HL-60 (cell line): ENCODE data around the gene PRSS33.

Experiments used
- CTCF ChIP-seq: IDR thresholded peaks from one replicate; pipeline ENCODE4 v1.5.1; 2011; ENCODE audit warnings: low read length, control low read depth, inconsistent platforms; ENCODE audit not compliant: insufficient read depth
- POLR2AphosphoS5 ChIP-seq: IDR thresholded peaks from 2 replicates; pipeline ENCODE4 v1.6.1; 2012; ENCODE audit warnings: low read depth
- REST ChIP-seq: IDR thresholded peaks from 2 replicates; pipeline ENCODE4 v1.6.1; 2012; ENCODE audit warnings: low read depth; ENCODE audit not compliant: insufficient replicate concordance
- SPI1 ChIP-seq: IDR thresholded peaks from 2 replicates; pipeline ENCODE4 v1.6.1; 2012; ENCODE audit warnings: low read depth, mild to moderate bottlenecking, borderline replicate concordance

GRCh38 chr16:2748757-2749455, 38.5 kb downstream of the PRSS33 start:
- TF ChIP-seq POLR2AphosphoS5 = no peak
- TF ChIP-seq CTCF = no peak
- no peak for TF ChIP-seq REST
- no peak for TF ChIP-seq SPI1
